Measurements from ENCODE around the gene USP34.

GRCh38 chr2:61456070-61456745 is 14.7 kb downstream of the USP34 start:
- no peak for TF ChIP-seq CTCF (conservative IDR thresholded peaks at IDR 0.05; ENCODE audit: low read depth in 2 of 2)
- no peak for TF ChIP-seq POLR2AphosphoS5 (IDR thresholded peaks at IDR 0.05; ENCODE audit: low read depth)
- no peak for TF ChIP-seq EZH2 (IDR thresholded peaks at IDR 0.05; ENCODE audit: low read depth, unreplicated experiment)
- TF ChIP-seq REST (IDR thresholded peaks at IDR 0.05; ENCODE audit: unreplicated experiment) = no peak
- no peak for TF ChIP-seq EZH2phosphoT487 (IDR thresholded peaks at IDR 0.05; ENCODE audit: unreplicated experiment)
- no peak for TF ChIP-seq STAT1 (IDR thresholded peaks at IDR 0.05; ENCODE audit: unreplicated experiment)
- TF ChIP-seq ETS1 (IDR thresholded peaks at IDR 0.05) = no peak
- no peak for TF ChIP-seq CREB1 (CRISPR knock-in tag; IDR thresholded peaks at IDR 0.05; ENCODE audit: low read depth)
- no peak for TF ChIP-seq ZNF114 (CRISPR knock-in tag; IDR thresholded peaks at IDR 0.05)
- TF ChIP-seq JUNB (IDR thresholded peaks at IDR 0.05; ENCODE audit: unreplicated experiment) = no peak
- no peak for TF ChIP-seq ZNF462 (CRISPR knock-in tag; IDR thresholded peaks at IDR 0.05)
- no peak for TF ChIP-seq ZNF331 (CRISPR knock-in tag; IDR thresholded peaks at IDR 0.05; ENCODE audit: low read depth)
